Lung (tissue), 12 donors: Measurements from ENCODE around the gene MOB3B. TPM values are rescaled to one million over a fixed set of nuclear protein-coding genes. Genes with fewer than 3 reads are reported as not detected.

Experiments
- ATAC-seq: fragments of 200-7000 bp; cut with Tn5 transposase; one replicate; pipeline ENCODE4 v1.9.1; 2020; ENCODE audit warnings: moderate number of reproducible peaks; ENCODE audit not compliant: insufficient read depth, low FRiP score
- DNase-seq, 3 donors: peaks; one replicate each; pipeline ENCODE4 v3.0.0-alpha.2; 2013 to 2017
- H3K27ac ChIP-seq, 2 donors: one replicate each; pipeline ENCODE4 v1.5.1; 2013; ENCODE audit warnings: mild to moderate bottlenecking in 2 of 2, moderate library complexity in 2 of 2, control low read depth in 1 of 2, inconsistent platforms in 1 of 2, low read depth in 1 of 2, low read length in 1 of 2
- H3K27me3 ChIP-seq, 3 donors: one replicate each; pipeline ENCODE4 v1.5.1; 2013; ENCODE audit warnings: low read length in 2 of 3; ENCODE audit not compliant: control insufficient read depth in 3 of 3, insufficient read depth in 3 of 3
- H3K36me3 ChIP-seq, 4 donors: one replicate each; pipeline ENCODE4 v1.5.1; 2013; ENCODE audit warnings: low read length in 4 of 4, mild to moderate bottlenecking in 1 of 4, moderate library complexity in 1 of 4; ENCODE audit not compliant: control insufficient read depth in 4 of 4, insufficient read depth in 4 of 4
- H3K4me1 ChIP-seq, 5 donors: one replicate each; pipeline ENCODE4 v1.5.1; 2013; ENCODE audit warnings: low read length in 5 of 5, mild to moderate bottlenecking in 2 of 5, moderate library complexity in 1 of 5; ENCODE audit not compliant: control insufficient read depth in 5 of 5, insufficient read depth in 5 of 5
- H3K4me3 ChIP-seq: one replicate; pipeline ENCODE4 v1.5.1; 2013; ENCODE audit warnings: mild to moderate bottlenecking, control low read depth, moderate library complexity
- H3K9ac ChIP-seq, 2 donors: one replicate each; pipeline ENCODE4 v1.5.1; 2013; ENCODE audit warnings: low read length in 2 of 2, control low read depth in 1 of 2; ENCODE audit not compliant: insufficient read depth in 1 of 2
- H3K9me3 ChIP-seq, 4 donors: one replicate each; pipeline ENCODE4 v1.5.1; 2013; ENCODE audit warnings: low read length in 3 of 4, mild to moderate bottlenecking in 1 of 4, moderate library complexity in 1 of 4; ENCODE audit not compliant: control insufficient read depth in 4 of 4, insufficient read depth in 3 of 4
- CTCF ChIP-seq: IDR thresholded peaks from 2 replicates; pipeline ENCODE4 v1.5.1; 2012; ENCODE audit warnings: mild to moderate bottlenecking; ENCODE audit errors: control extremely low read depth, extremely low read depth
- WGBS, 2 donors: extraction: QIAGEN DNeasy Blood & Tissue Kit; methylation state at CpG; one replicate each; pipeline ENCODE4 v1.1.7; 2013; 5-methylcytosine and 5-hydroxymethylcytosine counted together
- polyA plus RNA-seq, 2 donors: library from polyadenylated mRNA; stranded (reverse); fragments of 200-250 nt; gene quantifications; one replicate each; pipeline ENCODE4 v1.2.1, GENCODE V29; 2013
- total RNA-seq, 2 donors: library from RNA; depleted of rRNA in 1 of 2; stranded (reverse); fragments of >200 nt in 1 of 2; gene quantifications; one replicate each; pipeline ENCODE4 v1.2.1, GENCODE V29; 2014 to 2021
- donor health status: control.
- donor health status: control.
- donor health status: Bipolar disorder and iron deficiency.
- donor health status: healthy.
- donor health status: DM: yes; HTN: yes; CAD: no.

Gene MOB3B
- total and polyA plus RNA-seq, 4 donors: 1.6 to 12.9 (median 6.4) TPM

- peaks cover 0 to 4% (median 2%) of the 10 kb centered on the region in 4 donors for H3K9me3 ChIP-seq
- H3K4me1 ChIP-seq: peaks cover 3 to 36% (median 23%) of the 10 kb centered on the region in 5 donors
- H3K36me3 ChIP-seq: peaks cover 0 to 3% (median 0%) of the 10 kb centered on the region in 4 donors
- DNase-seq: no peak
- 95% methylated on average over 6 of the region's 6 CpGs for WGBS, 2 donors
- no peaks in the 10 kb centered on the region for H3K27me3 ChIP-seq
- no peak overlapping the region for H3K27ac ChIP-seq
- H3K4me3 ChIP-seq: no peak overlapping the region
- no peak for TF ChIP-seq CTCF
- no peak overlapping the region for H3K9ac ChIP-seq
- ATAC-seq: no peak
Observed at GRCh38 chr9:27476870-27477515, 52.6 kb downstream of the MOB3B start.

- H3K4me1 ChIP-seq: peaks cover 4 to 40% (median 23%) of the 10 kb centered on the region in 5 donors
- peak; percentile 24 to 81 (median 69) for DNase-seq
Observed at GRCh38 chr9:27475057-27475595, 54.5 kb downstream of the MOB3B start.

GRCh38 chr9:27474305-27474704 is 55.3 kb downstream of the MOB3B start:
- H3K27ac ChIP-seq: no peak overlapping the region
- H3K9me3 ChIP-seq: peaks cover 0 to 4% (median 2%) of the 10 kb centered on the region in 4 donors
- 55 to 59% methylated on average over 1 of the region's 1 CpG for WGBS, 2 donors
- H3K36me3 ChIP-seq: no peaks in the 10 kb centered on the region
- H3K9ac ChIP-seq: no peak overlapping the region
- no peak overlapping the region for H3K4me3 ChIP-seq
- no peak for TF ChIP-seq CTCF
- H3K27me3 ChIP-seq: no peaks in the 10 kb centered on the region
- ATAC-seq: no peak
- DNase-seq: no peak
- H3K4me1 ChIP-seq: peaks cover 4 to 40% (median 23%) of the 10 kb centered on the region in 5 donors

More at GRCh38 chr9:27475057-27475595, 54.5 kb downstream of the MOB3B start:
- H3K27me3 ChIP-seq: no peaks in the 10 kb centered on the region
- H3K36me3 ChIP-seq: peaks cover 0 to 3% (median 0%) of the 10 kb centered on the region in 4 donors
- 77 to 83% methylated on average over 7 of the region's 7 CpGs for WGBS, 2 donors
- H3K9ac ChIP-seq: peak overlapping the region in 1 of 2 donors; percentile 20
- no peak for ATAC-seq
- H3K27ac ChIP-seq: peak overlapping the region in 1 of 2 donors; percentile 67
- peaks cover 0 to 4% (median 2%) of the 10 kb centered on the region in 4 donors for H3K9me3 ChIP-seq
- TF ChIP-seq CTCF: no peak
- H3K4me3 ChIP-seq: no peak overlapping the region
